ENCODE data around the gene KIAA1671.

Gene KIAA1671

GRCh38 chr22:25014896-25015755 is 62.6 kb downstream of the KIAA1671 start:
- no peak for DNase-seq

DNA sequence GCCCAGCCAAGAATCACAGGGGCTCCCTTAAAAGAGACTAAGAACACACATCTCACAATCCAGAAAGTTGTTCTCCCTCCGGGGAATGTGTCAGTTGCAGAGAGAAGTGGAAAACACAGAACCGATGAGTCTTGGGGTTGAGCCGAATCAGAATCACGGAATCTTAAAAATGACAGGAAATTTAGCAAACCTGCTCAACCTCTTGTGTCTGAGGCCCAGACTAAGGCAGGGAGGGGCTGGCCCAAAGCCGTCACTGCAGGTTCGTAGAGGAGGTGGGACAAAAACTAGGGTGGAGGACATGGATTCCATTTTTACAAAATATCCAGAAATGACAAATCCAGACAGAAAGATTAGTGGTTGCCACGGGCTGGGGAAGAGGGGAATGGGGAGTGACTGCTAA is 63.8 kb downstream of the KIAA1671 start:
- no peak for DNase-seq

DNA sequence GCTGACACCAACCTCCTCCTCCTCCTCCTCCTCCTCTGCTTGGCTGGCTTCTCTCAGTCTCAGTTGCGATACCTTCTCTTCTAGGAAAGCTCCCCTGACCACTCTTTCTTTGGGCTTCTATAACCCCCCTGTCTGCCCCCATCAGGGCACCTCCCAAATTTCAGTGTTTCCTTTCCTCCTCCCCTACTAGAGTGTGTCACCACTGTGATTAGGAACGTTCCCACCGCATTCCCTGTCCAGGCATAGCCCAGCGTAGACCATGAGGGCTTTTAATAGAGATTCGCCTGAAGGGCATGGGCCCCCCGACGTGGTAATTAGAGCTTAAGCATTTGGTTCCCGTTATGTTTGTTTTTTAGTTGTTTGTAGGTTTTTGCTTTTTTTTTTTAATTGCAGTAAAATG is 65.5 kb downstream of the KIAA1671 start:
- DNase-seq: no peak

DNA sequence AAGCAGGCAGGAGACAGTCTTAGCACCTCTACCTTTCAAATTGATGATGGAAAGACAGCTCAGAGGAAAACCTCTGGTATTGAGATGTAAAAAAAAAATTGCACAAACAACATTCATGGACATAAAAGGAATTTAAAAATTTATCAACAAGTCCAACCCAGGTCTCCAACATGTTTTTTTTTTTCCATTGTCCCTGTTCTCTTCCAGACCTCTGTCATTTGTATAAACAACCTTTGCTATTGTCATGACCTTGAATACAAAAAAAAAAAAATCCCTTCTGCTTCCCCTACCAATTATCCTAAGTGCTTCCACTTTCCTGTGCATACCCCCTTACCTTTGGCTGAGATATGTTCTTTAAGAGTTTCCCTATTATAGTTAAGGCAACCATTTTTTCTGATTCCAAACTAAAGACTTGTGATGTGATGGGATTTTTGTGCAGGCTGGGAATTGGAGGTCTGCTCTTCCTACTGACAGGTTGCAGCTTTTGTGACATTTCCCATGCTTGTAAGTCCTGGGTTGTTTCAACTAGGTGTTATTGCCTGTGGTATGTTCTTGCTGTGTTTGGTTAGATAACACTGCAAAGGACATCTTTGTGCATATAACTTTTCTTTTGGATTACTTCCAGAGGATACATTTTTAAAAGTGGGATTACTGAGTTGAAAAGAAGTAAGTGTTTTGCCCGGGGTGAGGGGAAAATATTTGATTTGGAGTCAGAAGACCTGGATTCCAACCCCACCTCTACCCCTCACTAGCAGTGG is 67.1 kb downstream of the KIAA1671 start:
- DNase-seq: no peak

DNA sequence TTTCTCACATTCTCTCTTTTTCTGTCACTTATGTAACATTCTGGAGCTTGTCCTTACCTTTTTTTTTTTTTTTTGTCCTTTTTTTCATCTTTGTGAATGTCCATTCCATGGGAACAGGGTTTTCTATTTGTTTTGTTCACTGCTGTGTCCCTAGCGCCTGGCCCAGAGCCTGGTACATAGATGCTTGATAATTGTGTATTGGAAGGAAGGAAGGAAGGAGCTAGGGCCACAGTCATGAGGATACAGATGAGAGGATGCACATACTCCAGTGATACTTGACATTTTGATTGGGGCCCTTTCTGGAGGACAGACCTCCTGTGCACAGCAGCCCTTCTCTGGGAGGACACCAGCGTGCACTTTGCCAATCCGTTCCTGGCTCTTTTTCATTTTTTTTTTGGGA is 68.9 kb downstream of the KIAA1671 start:
- no peak for DNase-seq

DNA sequence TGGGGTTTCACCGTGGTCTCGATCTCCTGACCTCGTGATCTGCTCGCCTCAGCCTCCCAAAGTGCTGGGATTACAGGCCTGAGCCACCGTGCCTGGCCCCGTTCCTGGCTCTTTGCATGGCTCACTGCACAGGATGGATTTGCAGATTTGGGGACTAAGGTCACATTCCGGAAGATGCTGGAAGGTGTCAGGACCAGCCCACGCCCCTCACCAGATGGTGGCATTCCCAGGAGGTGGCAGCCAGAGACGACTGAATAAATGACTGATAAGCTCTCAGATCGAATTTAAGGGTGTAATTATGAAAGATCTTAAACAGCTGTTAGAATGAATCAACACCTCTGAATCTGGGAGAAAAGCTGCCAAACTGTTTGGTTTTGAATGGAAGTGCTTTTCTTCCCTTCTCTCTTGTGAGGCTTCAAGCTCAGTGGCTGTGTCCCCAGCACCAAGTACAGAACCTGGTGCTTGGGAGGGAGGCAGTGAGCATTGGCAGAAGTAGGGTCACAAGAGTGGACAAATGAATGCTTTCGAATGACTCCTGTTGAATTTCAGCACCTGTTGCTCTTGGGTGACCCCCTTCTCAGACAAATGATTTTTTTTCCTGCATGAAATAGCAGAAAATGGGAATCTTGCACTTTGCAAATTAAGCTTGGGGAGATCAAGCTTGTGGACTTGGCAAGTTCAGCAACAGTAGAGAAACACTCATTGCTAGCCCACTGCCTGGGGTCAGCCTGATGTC is 69.6 kb downstream of the KIAA1671 start:
- DNase-seq: no peak

DNA sequence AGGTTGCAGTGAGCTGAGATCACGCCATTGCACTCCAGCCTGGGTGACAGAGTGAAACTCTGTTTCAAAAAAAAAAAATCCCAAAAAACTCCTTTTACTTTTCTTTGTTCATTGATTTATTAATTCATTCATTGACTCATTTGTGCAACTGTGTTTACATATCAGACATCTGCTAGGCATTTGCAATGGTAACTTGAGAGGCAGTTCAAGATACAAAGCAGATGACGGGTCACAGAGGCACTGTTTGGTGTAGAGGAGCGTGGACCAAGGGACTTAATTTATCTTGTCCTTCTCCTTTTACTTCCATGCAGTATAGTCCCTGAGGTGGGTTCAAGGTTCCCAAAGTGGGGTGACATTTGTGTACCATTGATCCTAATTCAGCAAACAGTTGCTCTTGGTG is 71.4 kb downstream of the KIAA1671 start:
- DNase-seq: no peak

DNA sequence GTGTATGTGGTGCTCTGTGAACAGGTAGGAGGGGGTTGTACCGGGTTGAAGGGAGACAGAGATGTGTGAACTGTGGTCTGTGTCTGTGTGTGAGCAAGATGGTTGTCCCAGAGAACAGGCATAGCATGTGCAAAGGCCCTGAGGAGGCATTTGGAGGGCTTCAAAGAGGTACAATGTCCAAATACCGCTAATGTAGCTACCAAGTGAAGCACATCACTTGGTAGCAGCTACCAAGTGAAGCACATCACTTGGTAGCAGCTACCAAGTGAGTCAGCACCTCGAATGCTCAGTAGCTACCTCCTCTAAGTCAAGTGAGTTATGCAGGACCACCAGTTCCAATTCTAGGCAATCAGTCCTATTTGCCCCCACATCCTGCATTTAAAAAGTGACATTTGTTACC is 72.4 kb downstream of the KIAA1671 start:
- no peak for DNase-seq

DNA sequence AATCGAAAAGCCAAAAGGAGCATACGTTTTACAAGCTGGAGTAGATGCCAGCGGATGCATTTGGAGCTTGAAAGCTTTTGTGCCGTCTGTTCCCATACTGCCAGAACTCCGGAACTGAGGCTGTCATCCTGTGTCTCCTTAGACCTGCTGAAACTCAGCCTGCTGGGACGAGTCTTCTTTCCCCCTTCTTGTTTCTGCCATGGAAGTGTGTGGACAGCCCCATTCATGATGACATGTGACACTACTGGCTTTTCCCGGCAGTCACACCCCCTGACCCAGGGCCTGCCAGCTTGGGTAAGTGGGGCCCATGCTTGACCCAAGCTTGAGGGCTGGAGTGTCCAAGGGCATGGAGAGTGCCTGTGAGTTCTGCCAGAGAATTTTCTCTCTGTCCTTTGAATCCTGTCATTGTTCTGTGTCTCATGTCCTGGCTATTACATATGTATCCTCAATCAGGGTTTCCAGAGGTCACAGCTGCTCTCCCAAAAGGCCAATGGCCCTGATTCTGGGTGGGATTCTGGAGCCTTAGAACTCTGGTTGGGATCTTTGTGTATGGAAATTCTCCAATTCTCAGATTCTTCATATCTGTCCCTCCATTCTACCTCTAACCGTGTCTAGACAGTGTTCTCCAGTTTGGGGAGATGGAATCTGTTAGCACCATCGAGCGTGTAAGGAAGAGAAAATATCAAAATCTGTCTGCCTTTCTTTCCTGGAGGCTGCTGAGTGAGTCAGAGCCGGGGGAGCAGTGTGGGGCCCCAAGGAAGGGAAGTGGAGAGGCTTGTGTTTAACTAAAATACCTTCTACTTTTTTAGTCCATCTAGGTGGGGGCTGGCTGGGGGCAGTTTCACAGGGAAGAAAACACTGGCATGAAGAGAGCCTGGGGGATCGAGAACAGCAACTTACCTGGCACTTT is 73.2 kb downstream of the KIAA1671 start:
- DNase-seq: peak; percentile 5 to 44 (median 31)

- DNase-seq: no peak
These were observed 74.8 kb downstream of the KIAA1671 start for GRCh38 chr22:25027043-25027906.

GRCh38 chr22:25027959-25028840 is 75.7 kb downstream of the KIAA1671 start:
- peak in 3 of 4 experiments; percentile 16 to 44 (median 31) for DNase-seq

GRCh38 chr22:25028841-25029141 is 76.3 kb downstream of the KIAA1671 start:
- DNase-seq: no peak

DNA sequence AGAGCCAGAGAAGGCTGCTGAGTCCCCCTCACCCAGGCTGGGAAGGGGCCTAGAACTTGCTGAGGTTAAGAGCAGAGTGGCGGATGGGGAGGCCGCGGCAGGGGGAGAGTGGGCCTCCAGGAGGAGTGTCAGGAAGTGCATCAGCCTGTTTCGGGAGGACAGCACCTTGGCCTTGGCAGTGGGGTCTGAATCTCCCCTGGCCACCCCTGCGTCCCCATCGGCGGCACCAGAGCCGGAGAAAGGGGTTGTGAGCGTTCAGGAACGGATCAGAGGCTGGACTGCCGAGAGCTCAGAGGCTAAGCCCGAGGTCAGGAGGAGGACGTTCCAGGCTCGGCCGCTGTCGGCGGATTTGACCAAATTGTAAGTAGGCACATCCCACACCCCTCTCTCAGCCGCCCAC is 76.7 kb downstream of the KIAA1671 start:
- DNase-seq: no peak

DNA sequence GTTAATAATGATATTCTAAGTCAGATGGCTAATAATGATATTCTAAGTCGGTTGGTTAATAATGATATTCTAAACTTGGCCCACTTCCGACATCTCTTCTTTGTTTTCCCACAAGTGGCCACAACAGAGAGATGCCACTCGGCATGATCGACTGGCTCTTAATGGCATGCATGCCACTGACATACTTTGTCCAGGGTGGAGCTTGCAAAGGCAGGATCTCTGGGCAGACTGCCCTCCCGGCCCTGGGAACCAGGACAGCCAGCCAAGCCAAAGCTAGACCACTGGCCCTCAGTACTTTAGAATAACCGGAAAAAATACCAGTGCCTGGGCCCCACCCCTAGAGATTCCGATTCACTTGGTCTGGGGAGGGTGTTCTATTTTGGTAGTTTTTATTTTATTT is 78.1 kb downstream of the KIAA1671 start:
- no peak for DNase-seq

DNA sequence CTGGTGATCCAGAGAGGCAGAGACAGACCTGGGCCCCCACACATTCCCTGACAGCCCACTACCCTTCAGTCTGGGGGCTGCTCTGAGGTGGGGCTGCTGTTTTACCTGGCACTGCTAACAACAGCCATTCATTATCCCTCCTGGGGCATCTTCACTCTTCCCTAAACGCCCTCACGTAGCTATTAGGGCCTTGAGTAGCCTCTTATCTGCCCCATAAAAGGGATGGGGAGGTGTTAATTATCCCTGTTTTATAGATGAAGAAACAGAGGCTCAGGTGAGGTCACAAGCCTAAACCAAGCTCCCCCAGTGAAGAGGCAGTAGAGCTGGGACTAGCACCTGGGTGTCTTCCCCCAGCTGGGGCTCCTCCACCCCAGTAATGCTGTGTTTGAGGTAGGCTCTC is 79.5 kb downstream of the KIAA1671 start:
- DNase-seq: no peak

DNA sequence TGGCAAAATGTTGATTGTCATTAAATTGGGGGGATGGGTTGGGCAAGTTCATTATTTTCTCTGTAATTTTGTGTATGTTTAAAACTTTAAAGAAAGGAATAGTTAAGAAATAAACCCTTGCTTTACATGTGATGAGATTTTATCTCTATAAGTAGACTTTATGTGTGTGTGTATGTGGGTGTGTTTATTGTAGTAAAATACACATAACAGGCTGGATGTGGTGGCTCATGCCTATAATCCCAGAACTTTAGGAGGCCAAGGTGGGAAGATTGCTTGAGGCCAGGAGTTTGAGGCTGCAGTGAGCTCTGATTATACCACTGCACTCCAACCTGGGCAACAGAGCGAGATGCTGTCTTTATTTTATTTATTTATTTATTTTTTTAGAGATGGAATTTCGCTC is 83.2 kb downstream of the KIAA1671 start:
- no peak for DNase-seq

DNA sequence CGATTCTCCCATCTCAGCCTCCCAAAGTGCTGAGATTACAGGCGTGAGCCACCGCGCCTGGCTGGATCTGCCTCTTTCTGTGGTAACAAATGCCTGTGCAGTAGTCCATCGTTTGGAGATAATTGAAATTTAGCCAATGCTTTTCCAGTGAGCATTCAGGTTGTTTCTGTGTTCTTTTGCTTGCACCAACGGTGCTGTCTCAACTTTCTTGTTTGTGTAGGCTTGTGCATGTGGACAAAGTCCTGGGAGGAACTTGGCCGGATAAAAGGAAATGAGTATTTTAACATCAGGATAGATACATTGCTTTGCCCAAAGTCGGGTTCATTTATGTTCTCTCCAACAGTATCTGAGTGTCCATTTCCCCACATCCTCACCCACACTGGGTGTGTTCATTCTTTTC is 85.7 kb downstream of the KIAA1671 start:
- DNase-seq: no peak

DNA sequence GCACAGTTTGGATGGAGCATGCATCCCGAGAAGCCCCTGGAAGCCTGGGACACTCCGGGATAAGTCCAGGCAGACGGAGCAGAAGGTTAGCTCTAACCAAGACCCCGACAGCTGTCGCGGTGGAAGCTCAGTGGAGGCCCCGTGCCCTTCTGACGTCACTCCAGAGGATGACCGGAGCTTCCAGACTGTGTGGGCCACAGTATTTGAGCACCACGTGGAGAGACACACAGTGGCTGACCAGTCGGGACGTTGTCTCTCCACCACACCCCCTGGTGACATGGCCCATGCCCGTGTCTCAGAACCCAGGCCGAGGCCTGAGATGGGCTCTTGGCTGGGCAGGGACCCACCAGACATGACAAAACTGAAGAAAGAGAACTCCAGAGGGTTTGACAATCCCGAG is 86.3 kb downstream of the KIAA1671 start:
- DNase-seq: no peak

DNA sequence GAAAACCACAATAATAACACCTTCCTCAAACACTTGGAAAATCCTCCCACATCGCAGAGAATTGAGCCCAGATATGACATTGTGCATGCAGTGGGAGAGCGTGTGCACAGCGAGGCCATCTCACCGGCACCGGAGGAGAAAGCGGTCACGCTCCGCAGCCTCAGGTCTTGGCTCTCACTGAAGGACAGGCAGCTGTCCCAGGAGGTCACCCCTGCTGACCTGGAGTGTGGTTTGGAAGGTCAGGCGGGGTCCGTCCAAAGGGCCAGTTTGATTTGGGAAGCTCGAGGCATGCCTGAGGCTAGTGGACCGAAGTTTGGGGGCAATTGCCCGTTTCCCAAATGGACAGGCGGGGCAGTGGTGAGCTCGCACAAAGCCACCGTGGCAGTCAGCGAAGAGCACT is 86.7 kb downstream of the KIAA1671 start:
- no peak for DNase-seq

DNA sequence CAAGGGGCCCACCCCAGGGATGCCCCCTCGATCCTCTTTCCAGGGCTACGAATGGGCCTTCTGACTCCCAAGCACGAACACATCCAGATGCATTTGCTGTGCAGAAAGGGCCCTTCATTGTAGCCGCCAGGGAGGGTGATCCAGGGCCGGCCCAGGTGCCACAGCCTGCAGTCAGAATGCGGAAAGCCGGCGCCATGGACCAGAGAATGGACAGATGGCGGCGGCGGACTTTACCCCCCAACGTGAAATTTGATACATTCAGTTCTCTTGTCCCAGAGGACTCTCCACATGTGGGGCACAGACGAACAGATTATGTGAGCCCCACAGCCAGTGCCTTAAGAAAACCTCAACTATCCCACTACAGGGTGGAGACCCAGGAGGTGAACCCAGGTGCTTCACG is 87.2 kb downstream of the KIAA1671 start:
- no peak for DNase-seq

All from suppressor macrophage (primary cell).